Caco-2 (cell line): ENCODE measurements around the gene PLB1. TPM values are rescaled to one million over a fixed set of nuclear protein-coding genes. Genes with fewer than 3 reads are reported as not detected.
A peak's percentile ranks its signal among the peaks of the same experiment; 100 is the strongest.

Experiments
- BruUV-seq: library from RNA; stranded (reverse); fragments of 400-500 nt; replicated peaks from 2 replicates; lab custom pipeline; 2021; lab: Mats Ljungman, UMichigan
- CTCF ChIA-PET: fragments of 300-600 bp; sonication (Branson Sonifier 250); formaldehyde crosslinking; loops from one replicate; lab custom pipeline; 2022; ENCODE audit warnings: antibody characterized with exemption; lab: Charles Lee
- POLR2A ChIA-PET: fragments of 300-600 bp; sonication (Branson Sonifier 250); formaldehyde crosslinking; loops from one replicate; lab custom pipeline; 2022; ENCODE audit warnings: antibody characterized with exemption; lab: Charles Lee
- DNase-seq, 2 experiments: peaks; one replicate each; pipeline versions ENCODE4 v3.0.0 to v3.0.0-alpha.2; 2020 to 2022
- H3K27me3 ChIP-seq: replicated peaks from 2 replicates; pipeline ENCODE4 v1.6.0; 2011; ENCODE audit warnings: low read length; ENCODE audit not compliant: control insufficient read depth, insufficient read depth
- H3K36me3 ChIP-seq: 2 replicates; pipeline ENCODE4 v1.5.1; 2011; ENCODE audit warnings: low read length; ENCODE audit not compliant: control insufficient read depth, insufficient read depth
- H3K4me1 ChIP-seq: fragments of 250-450 bp; sonication (Bioruptor Pico); 2 replicates; pipeline ENCODE4 v1.5.1; 2020; ENCODE audit warnings: mild to moderate bottlenecking
- H3K4me3 ChIP-seq: 2 replicates; pipeline ENCODE4 v1.5.1; 2011; ENCODE audit warnings: low read depth, mild to moderate bottlenecking, control low read depth, low read length
- H3K9me3 ChIP-seq: fragments of 250-450 bp; sonication (Bioruptor Pico); 2 replicates; pipeline ENCODE4 v1.5.1; 2020; ENCODE audit warnings: mild to moderate bottlenecking, moderate library complexity
- H3K27ac Mint-ChIP-seq: one replicate; pipeline ENCODE4 v1.8.0; 2022; ENCODE audit warnings: mixed read lengths; ENCODE audit not compliant: unreplicated experiment
- H3K27me3 Mint-ChIP-seq: one replicate; pipeline ENCODE4 v1.8.0; 2022; ENCODE audit warnings: mixed read lengths; ENCODE audit not compliant: insufficient read depth, unreplicated experiment
- H3K36me3 Mint-ChIP-seq: one replicate; pipeline ENCODE4 v1.8.0; 2022; ENCODE audit warnings: mild to moderate bottlenecking, mixed read lengths; ENCODE audit not compliant: insufficient read depth, unreplicated experiment
- H3K4me1 Mint-ChIP-seq: one replicate; pipeline ENCODE4 v1.8.0; 2022; ENCODE audit warnings: low read depth, mixed read lengths; ENCODE audit not compliant: unreplicated experiment
- H3K4me3 Mint-ChIP-seq: one replicate; pipeline ENCODE4 v1.8.0; 2022; ENCODE audit warnings: mild to moderate bottlenecking, moderate library complexity, mixed read lengths; ENCODE audit not compliant: unreplicated experiment
- H3K9me3 Mint-ChIP-seq: one replicate; pipeline ENCODE4 v1.8.0; 2022; ENCODE audit warnings: mixed read lengths; ENCODE audit not compliant: unreplicated experiment
- intact Hi-C: fragments of 100-400 bp; cut with micrococcal nuclease; formaldehyde crosslinking; loops from one replicate; pipeline ENCODE4 v1.10.0; 2022; ENCODE audit not compliant: unreplicated experiment
- total RNA-seq: library from RNA; stranded (reverse); gene quantifications from 2 replicates; pipeline ENCODE4 v1.2.3, GENCODE V29; 2022
- TF ChIP-seq, protein P1 (sequence below), 2 experiments: fragments of 200-600 bp in 1 of 2; IDR thresholded peaks; 1 replicate in 1 of 2; 2 replicates in 1 of 2; pipeline versions ENCODE4 v1.5.1 to v1.8.0; 2011 to 2022; ENCODE audit warnings: antibody characterized with exemption in 1 of 2, control low read depth in 1 of 2, inconsistent platforms in 1 of 2, low read depth in 1 of 2, low read length in 1 of 2, mild to moderate bottlenecking in 1 of 2, moderate library complexity in 1 of 2; ENCODE audit not compliant: insufficient read depth in 1 of 2, severe bottlenecking in 1 of 2, unreplicated experiment in 1 of 2

Gene PLB1
- total RNA-seq, 1 experiment from 2014 or later = 2.8 TPM

GRCh38 chr2:28654663-28655320 is 158.9 kb downstream of the PLB1 start:
- Histone ChIP-seq H3K4me3 (no peak overlapping the region), H3K4me1 (peaks cover 53% of the 10 kb centered on the region), H3K9me3 (no peaks in the 10 kb centered on the region), H3K36me3 (no peaks in the 10 kb centered on the region), H3K27me3 (no peaks in the 10 kb centered on the region)
- no TSS peak for BruUV-seq
- TF ChIP-seq, protein P1, sequence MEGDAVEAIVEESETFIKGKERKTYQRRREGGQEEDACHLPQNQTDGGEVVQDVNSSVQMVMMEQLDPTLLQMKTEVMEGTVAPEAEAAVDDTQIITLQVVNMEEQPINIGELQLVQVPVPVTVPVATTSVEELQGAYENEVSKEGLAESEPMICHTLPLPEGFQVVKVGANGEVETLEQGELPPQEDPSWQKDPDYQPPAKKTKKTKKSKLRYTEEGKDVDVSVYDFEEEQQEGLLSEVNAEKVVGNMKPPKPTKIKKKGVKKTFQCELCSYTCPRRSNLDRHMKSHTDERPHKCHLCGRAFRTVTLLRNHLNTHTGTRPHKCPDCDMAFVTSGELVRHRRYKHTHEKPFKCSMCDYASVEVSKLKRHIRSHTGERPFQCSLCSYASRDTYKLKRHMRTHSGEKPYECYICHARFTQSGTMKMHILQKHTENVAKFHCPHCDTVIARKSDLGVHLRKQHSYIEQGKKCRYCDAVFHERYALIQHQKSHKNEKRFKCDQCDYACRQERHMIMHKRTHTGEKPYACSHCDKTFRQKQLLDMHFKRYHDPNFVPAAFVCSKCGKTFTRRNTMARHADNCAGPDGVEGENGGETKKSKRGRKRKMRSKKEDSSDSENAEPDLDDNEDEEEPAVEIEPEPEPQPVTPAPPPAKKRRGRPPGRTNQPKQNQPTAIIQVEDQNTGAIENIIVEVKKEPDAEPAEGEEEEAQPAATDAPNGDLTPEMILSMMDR (IDR thresholded peaks at IDR 0.05; ENCODE audit: insufficient read depth in 1 of 2, low read depth in 1 of 2, low read length in 1 of 2, severe bottlenecking in 1 of 2, unreplicated experiment in 1 of 2) = no peak
- no peaks in the 10 kb centered on the region for H3K27me3 Mint-ChIP-seq
- peak overlapping the region; percentile 75 for H3K27ac Mint-ChIP-seq
- intact Hi-C loops = loop anchor here (1.0 to 2.0 kb wide), 3 partner anchors 29 to 96 kb away; partner anchors contain the start of gene PPP1CB
- ChIA-PET POLR2A (interaction anchor here (0.6 to 1.3 kb wide), 3 partner anchors 12 to 146 kb away, joined by 5 to 7 read pairs (median 6); partner anchors contain the start of gene PPP1CB), CTCF (interaction anchor here (0.6 to 1.5 kb wide), 4 partner anchors 9 to 97 kb away, joined by 3 to 6 read pairs (median 4); partner anchors contain the start of gene PPP1CB)
- DNase-seq = peak; percentile 75 to 81
- no peaks in the 10 kb centered on the region for H3K36me3 Mint-ChIP-seq
- peaks cover 58% of the 10 kb centered on the region for H3K4me1 Mint-ChIP-seq
- H3K9me3 Mint-ChIP-seq = no peaks in the 10 kb centered on the region
- H3K4me3 Mint-ChIP-seq = peak overlapping the region; percentile 33

DNA sequence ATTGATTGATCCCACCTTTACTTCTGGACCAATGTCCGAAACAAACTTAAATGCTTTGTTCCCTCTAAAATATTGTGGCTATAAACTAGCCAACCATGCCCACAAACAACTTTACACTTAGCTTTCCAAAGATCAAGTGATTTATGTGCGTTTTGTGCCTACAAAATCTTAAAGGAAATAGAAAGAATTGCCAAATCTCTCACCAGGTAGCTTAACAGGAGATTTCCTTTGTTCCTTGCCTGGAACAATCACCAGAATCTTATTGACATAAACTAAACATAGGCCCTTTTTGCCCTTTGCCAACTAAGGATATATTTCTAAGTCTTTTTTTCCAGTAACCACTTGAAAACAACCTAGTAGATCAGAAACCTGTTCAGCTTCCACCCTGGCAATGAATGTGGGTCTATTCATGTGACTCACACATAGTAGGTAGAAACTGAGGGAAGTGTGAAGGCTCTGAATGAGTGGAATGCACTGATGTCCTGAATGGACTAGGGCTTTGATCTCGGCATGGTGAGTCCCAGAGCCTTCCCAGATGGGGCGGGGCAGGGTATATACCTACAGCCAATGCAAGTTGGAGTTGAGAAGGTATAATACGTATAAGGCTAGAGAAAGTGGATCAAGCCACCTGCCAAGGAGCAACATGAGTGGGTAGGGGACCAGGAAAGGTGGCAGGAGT is 161.2 kb downstream of the PLB1 start:
- Mint-ChIP-seq H3K4me1 (peaks cover 54% of the 10 kb centered on the region), H3K27ac (peak overlapping the region; percentile 64), H3K9me3 (no peaks in the 10 kb centered on the region), H3K27me3 (no peaks in the 10 kb centered on the region), H3K4me3 (no peak overlapping the region), H3K36me3 (no peaks in the 10 kb centered on the region)
- POLR2A ChIA-PET = interaction anchor here (0.7 kb wide), 2 partner anchors 9 to 1723 kb away, joined by 3 read pairs; no protein-coding TSS in a partner anchor
- Histone ChIP-seq H3K27me3 (no peaks in the 10 kb centered on the region), H3K36me3 (no peaks in the 10 kb centered on the region), H3K9me3 (no peaks in the 10 kb centered on the region), H3K4me1 (peaks cover 52% of the 10 kb centered on the region), H3K4me3 (no peak overlapping the region)
- no TSS peak for BruUV-seq
- CTCF ChIA-PET = no interaction called here
- TF ChIP-seq, protein P1 (IDR thresholded peaks at IDR 0.05; ENCODE audit: insufficient read depth in 1 of 2, low read depth in 1 of 2, low read length in 1 of 2, severe bottlenecking in 1 of 2, unreplicated experiment in 1 of 2) = no peak
- intact Hi-C loops = no loop called here
- peak; percentile 51 to 72 for DNase-seq

DNA sequence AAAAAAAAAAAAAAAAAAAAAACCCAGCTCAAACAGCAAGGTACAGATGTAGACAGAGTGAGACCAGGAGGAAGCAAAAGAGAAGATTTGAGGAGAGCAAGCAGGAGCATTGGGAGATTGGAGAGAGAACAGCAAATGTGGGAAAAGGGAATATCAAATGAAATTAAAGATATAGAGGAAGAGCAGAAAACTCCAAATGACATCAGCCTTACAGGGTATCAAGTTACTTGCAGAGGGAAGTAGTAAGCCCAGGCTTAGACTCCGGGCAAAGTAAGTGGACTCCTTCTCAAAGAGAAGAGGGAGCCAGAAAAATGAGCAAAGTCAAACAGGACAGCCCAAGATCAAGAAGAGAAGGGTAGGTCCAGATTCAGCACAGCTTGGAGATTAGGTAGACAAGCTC is 162.5 kb downstream of the PLB1 start:
- no peak for DNase-seq
- Mint-ChIP-seq H3K4me1 (peaks cover 49% of the 10 kb centered on the region), H3K27ac (no peak overlapping the region), H3K9me3 (no peaks in the 10 kb centered on the region), H3K4me3 (no peak overlapping the region), H3K27me3 (no peaks in the 10 kb centered on the region), H3K36me3 (no peaks in the 10 kb centered on the region)
- H3K4me1 ChIP-seq = peaks cover 58% of the 10 kb centered on the region
- intact Hi-C loops = no loop called here
- TF ChIP-seq, protein P1 (IDR thresholded peaks at IDR 0.05; ENCODE audit: insufficient read depth in 1 of 2, low read depth in 1 of 2, low read length in 1 of 2, severe bottlenecking in 1 of 2, unreplicated experiment in 1 of 2) = no peak
- H3K4me3 ChIP-seq = no peak overlapping the region
- ChIA-PET CTCF (no interaction called here), POLR2A (no interaction called here)
- H3K27me3 ChIP-seq = no peaks in the 10 kb centered on the region
- H3K36me3 ChIP-seq = no peaks in the 10 kb centered on the region
- no peaks in the 10 kb centered on the region for H3K9me3 ChIP-seq
- no TSS peak for BruUV-seq
